Measurements from ENCODE around the gene PDE8A.

PDE8A gene

DNA sequence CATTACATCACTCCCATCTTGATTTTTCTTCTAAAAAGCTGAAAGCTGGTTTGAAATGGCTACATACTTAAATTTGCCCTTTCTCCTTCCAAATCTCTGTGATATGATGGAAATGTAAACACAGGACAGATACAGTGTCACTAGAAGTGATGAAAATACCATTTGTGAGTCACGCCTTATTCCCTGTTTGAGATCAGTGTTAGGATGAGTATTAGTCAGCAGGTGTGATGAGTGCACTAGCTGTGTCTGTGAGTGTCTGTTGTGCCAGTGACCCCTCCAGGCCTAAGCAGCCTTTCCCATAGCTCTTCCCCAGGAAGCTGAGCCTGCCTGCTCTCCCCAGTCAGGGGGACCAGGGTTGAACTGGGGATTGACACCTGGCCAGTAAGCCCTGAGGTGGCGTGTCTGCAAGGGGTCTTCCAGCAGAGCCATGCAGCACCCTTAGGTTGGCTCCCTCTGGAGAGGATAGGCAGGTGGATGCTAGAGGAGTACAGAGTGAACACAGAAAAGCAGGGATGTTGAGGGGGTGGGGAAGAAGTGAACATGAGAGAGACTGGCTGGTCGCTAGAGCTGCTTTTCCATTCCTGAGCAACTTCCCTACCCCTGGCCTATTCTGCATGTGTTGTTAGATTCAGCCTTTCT lies 92.0 kb downstream of the PDE8A start:
- peak in 1 of 2 donors; percentile 11 for DNase-seq (ENCODE audit: low read depth in 2 of 2)

DNA sequence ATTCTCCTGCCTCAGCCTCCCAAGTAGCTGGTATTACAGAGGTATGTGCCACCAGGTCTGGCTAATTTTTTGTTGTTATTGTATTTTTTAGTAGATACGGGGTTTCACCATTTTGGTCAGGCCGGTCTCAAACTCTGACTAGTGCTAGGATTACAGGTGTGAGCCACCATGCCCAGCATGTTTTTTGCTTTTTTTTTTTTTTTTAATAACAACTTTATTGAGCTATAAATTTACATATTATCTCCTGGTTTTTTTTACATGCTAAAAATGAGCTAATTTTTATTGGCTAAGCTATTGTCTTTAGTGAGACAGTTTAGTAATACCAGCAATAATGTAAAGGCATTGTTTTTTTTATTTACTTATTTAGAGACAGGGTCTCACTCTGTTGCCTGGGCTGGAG lies 105.2 kb downstream of the PDE8A start:
- DNase-seq (ENCODE audit: low read depth in 2 of 2): no peak

DNA sequence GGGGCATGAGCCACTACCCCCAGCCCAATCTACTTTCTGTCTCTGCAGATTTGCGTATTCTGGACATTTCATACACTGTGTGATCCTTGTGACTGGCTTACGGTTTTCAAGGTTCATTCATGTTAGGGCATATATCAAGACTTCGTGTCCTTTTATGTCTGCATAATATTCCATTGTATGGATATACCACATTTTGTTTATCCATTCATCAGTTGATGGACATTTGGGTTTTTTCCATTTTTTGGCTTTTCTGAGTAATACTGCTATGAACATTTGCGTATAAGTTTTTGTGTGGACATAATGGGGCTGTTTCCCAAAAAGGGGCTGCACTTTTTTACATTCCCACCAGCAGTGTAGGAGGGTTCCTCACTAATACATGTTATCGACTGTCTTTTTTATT lies 106.6 kb downstream of the PDE8A start:
- no peak for DNase-seq (ENCODE audit: low read depth in 2 of 2)

DNA sequence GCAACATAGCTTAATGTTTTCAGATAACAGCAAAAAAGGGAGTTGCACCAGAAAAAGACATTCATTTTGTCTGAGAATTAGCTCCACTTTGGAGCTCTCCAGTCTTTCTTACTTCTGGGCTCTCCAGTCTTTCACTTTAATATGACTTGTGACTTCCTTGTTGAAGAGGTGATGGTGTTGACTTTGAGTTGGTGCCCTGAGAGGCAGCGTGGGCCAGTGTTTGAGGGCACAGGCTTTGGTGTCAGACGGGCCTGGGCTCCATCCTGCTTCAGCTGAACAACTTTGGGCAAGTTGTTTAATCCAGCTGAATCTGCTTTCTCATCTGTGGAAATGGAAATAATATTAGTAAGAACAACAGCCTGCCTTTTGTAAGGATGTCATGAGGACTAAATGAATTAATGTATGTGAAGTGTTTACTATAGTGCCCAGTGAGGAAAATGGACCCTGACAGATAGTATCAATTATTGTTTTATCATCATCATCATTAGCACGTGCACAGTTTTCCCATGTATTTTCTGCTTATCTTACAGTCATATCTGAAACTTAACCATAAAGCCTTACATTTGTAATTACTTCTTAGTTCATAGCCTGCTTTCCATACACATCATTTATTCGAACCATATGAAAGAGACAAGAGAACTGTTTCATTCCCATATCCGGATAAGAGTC lies 108.4 kb downstream of the PDE8A start:
- no peak for DNase-seq (ENCODE audit: low read depth in 2 of 2)

DNA sequence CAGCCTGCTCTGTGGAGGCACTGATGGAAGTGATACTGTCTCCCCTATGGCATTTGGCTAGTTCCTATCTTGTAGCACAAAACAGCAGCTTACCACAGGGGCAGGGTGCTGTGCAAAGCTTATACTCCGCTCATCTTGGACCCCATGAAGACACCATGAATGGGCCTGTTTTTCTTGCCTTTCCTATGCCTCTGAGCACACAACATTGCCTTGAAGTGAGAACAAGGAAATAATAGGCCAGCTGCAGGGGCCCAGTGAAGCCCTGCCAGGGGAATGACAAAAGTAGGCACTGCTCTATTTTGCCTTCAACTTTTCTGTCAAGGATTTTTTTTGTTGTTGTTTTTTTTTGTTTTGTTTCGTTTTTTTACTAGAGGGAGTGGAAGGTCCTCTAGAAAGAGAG lies 110.3 kb downstream of the PDE8A start:
- DNase-seq (ENCODE audit: low read depth in 2 of 2): no peak

DNA sequence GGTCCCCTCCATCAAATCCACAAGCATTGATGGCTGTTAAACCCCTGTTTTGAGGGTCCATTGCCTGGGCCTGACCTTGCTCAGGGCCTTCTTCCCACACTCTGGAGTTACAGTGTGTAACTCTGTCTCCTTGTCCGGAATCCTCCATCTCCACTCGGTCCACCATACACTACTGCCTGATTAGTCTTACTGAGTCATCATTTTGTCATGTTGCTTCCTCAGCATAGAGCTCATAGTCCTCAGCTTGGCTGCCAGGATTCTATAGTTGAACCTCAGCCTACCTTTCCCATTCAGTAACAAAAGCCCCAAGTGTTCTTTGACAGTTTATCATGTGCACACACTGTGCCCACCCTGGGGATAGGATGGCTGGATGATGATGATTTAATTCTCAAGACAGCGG lies 113.0 kb downstream of the PDE8A start:
- DNase-seq (ENCODE audit: low read depth in 2 of 2): no peak

DNA sequence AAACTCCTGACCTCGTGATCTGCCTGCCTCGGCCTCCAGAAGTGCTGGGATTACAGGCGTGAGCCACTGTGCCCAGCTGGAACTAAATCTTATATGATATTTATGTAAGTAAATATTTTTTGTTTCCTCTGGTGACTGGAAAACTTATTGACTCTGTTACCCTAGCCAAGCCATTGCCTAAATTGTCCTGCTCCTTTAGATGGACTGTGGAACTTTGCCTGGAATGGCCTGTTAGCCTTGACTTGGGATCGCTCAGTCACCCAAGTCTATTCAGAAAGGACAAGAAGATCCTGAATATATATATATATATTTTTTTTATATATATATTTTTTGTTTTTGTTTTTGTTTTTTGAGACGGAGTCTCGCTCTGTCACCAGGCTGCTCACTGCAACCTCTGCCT lies 113.9 kb downstream of the PDE8A start:
- no peak for DNase-seq (ENCODE audit: low read depth in 2 of 2)

DNA sequence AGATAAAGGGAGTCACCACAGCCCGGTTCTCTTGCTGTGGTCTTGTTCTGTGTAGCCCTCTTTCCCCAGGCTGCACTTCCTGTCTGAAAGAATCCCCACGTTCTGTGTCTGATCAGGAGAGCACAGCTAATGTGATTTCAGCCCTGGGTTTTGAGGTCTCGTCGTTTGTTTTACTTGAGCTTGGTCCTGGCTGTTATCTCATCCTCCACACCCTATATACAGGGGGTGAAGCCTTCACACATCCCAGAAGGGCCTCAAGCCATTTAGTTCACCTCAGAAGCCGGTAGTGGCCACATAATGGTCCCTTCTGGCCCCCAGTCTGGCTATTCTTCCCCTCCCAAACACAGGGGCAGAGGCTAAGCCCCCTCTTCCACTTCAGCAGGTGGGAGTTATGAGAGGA lies 115.6 kb downstream of the PDE8A start:
- DNase-seq (ENCODE audit: low read depth in 2 of 2): no peak

DNA sequence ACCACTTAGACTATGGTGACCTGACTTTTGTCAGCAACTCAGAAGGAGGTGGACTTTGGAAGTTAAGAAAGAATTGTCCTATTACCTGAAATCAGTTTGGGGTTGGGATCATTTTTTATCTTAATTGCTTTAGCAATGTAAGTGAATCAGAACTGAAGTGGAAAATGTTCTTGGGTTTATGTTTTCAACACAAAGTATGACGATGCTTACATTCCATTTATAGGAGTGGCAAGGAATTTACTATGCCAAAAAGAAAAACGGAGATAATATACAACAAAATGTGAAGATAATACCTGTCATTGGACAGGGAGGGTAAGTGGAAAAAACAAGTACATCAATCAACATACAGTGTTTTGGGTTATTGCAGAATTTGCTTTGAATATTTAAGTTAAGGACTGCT lies 116.1 kb downstream of the PDE8A start:
- no peak for DNase-seq (ENCODE audit: low read depth in 2 of 2)

DNA sequence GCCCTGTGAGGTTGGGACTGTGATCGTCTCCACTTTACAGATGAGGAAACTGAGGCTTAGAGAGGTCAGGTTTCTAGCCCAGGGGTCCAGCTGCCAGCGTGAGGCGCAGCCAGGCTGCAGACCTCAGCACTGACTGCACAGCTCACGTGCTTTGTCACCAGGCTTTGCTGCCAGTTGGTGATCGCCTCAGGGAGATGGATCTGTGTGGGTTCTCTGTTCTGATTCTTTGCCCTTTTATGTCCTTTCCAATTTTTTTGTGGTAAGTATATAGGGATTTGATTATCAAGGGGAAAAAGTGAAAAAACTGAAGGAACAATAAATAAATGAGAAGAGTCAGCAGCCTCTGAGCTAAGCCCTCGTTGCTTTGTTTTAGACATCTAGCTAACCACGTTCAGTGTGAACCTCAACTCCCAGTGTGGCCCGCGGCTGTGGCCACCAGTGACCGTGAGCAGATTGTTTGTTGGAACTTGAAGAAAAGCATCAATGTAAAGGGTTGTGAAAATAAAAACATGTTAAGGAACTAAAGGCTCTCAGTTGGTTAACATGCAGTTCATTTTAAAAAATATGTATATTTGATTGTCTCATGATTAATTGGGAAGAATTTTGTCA lies 117.6 kb downstream of the PDE8A start:
- DNase-seq (ENCODE audit: low read depth in 2 of 2): no peak

DNA sequence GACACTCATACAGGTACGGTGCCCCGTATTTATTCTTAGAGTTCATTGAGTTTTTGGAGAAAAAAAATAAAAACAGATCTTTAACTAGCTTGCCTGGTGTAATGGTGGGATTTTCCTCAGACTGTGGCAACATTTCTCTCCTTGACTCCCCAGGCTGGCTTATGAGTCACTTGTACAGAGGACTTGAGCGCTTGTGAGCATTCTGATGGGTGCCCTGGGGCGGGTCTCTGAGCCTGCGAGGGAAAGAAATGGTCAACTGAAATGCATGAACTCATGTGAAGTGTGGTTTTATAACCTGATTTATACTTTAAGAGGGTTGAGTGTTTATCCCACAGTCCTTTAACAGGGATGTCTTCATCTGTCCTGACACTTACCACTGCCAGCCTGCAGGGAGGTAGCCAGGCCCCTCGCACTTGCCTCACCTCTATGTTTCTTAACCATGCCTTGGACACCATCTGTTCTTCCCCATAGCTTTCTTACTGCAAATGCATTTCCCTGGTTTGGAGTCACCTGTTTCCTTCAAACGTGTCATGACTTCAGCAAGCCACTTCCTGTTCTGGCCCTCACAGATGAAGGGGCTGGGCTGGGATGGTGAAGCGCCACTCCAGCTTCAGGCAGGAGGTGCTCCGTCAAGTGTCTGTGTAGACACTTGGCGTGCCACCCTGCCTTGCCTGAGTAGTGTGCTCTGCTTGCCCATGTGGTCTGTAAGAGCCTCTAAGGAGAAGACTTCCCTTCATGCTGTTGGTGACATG lies 118.7 kb downstream of the PDE8A start:
- DNase-seq (ENCODE audit: low read depth in 2 of 2): no peak

DNA sequence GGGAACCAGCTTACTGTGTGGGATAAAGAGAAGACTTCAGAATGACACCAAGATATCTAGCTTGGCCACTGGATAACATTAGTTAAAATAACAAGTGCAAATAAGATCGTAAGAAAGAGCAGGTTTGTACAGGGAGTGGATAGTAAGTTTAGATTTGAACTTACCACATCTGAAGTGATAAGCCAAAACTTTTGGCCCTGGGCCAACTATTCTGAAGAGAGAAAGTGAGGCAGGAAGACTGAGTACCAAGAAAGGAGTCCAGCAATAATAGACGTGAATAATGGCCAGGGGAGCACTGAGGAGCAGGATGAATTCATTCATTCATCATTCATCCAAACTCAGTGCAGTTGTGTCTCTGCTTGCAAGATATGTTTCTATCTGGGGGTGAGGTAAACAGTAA lies 122.9 kb downstream of the PDE8A start:
- no peak for DNase-seq (ENCODE audit: low read depth in 2 of 2)

DNA sequence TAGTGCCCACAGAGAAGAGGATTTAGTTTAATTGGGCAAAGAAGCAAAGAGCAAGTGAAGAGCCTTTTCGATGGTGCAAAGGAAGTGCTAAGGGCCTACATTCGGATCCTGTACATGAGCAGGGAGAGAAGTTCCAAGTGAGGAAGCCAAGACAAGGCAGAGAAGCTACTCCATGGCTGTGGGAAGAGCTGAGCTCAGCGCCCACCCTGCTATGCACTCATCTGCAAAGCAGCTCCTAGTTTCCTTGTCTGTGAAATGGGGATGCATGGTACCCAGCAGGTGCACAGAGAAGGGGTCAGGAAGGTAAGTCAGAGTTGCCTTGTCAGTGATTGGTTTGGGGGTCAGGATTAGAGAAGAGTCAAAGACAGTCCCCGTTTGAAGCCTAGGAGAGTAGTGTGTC lies 126.5 kb downstream of the PDE8A start:
- no peak for DNase-seq (ENCODE audit: low read depth in 2 of 2)

DNA sequence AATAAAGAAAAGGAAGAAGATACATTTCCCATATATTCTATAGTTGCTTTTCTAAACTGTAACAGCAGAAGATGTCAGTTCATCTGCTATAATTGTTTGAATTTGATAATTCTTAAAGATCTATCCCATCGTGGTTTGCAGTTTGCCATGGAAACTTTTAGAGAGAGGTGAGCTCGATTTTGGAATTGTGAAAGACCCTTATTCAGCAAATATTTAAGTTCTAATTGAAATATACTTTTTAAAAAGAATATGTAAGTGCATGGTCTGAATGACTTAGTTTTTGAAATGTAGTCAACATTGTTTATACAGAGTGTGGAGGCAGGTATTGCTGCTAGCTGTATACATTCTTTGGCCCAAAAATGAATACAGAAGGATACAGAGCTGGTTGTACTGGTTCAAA lies 127.7 kb downstream of the PDE8A start:
- no peak for DNase-seq (ENCODE audit: low read depth in 2 of 2)

DNA sequence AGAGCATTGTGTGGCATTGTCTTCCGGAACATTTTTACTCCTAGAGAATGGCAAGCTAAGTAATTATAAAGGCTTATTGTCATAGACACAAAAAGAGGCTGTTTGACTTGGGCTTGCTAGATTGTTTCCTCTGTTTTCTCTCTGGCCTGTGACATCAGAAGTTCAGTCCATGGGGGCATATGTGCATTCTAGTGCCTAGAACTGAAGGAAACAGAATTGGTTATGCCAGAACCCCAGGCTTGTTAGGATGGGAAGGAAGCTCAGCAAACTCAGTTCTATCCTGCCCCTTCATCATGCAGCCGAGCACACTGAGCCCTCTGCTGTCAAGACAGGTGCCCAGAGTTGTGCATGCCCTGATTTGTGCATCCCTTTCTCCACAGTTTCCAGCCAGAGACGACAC lies 131.3 kb downstream of the PDE8A start:
- no peak for DNase-seq (ENCODE audit: low read depth in 2 of 2)

DNA sequence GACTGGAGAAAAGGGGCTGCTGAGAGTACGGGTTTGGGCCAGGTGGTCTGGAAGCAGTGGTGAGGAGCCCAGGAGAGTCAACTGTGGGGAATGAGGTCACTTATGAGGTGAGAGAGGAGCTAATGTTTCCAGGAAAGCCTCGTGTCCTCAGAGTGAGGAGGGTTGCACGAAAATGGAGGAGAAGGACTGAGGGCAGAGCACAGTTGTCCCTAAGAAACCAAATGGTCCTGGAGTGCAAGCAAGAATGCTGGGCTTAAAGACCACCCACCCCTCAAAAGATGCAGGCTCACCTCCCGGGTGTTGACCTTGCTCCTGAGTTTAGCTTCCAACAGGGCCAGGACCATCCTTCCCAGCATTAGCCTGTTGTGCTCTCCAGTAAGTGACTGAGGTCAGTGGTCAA lies 133.2 kb downstream of the PDE8A start:
- no peak for DNase-seq (ENCODE audit: low read depth in 2 of 2)

DNA sequence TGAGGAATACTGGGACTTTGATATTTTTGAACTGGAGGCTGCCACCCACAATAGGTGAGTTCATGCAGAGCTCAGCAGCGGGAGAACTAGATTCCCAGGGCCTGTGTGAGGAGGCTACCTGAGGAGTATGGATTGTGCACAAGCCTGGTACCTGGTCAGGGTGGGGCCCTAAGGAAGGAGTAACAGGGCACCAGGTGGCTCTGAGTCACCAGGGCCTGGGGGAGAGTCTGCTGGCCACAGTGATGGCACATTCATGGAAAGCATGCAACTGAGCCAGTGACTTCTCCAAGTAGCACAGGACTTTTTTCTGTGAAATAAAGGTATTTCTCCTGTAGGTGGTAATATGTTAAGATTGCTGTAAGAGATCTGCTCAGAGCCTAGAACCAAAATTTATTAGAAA lies 134.4 kb downstream of the PDE8A start:
- DNase-seq (ENCODE audit: low read depth in 2 of 2): no peak

DNA sequence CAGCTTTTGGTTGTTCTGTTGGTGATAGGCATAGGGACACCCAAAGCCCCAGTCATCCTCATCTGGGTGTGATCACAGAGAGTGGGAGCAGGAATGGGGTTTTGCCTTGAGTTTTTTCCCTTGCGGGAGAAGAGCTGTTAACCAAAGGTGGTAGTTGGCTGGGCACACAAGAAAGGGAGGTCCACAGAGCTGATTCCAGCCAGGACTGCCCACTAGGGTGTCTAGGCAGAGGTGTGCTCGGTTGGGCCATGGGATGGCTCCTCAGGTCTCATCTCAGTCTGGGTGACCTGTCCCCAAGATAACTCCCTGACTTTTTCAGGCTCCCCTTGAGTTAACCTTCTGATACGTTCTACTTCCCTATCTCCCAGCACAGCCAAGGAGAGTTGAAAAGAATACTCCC lies 134.8 kb downstream of the PDE8A start:
- DNase-seq (ENCODE audit: low read depth in 2 of 2): no peak

DNA sequence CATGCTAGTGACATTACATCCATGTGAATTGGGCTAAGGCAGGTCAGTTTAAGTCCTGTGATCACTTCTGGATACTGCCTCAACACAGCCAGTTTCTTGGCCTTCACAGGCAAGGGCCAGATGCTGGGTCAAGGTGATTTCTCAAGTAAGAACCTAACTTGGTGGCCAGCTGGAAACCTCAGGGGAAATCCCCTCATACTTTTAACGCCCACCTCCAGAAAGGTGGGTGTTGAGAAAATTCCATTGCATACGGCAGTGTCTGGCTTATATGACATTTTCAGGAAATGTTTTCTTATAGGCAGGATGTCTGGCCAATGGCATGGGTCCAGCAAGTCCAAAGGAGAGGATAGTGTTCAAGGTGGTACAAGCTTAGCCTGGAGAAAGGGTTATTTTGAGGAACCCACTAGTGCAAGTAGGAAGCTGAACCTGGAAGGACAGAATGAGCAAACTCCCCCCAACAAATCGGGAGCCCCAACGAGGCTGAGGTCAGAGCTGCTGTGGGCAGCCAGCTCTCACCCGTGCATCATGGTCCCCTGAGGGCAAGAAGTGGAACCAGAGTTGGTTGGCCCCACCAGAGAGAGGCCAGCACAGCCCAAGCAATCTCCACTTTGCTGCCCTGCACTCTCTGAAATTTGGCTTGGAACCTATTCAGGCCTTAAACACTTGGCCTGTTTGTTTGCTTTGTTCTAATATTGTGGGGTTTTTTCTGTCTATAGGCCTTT lies 135.4 kb downstream of the PDE8A start:
- DNase-seq (ENCODE audit: low read depth in 2 of 2): peak in 1 of 2 donors; percentile 5

DNA sequence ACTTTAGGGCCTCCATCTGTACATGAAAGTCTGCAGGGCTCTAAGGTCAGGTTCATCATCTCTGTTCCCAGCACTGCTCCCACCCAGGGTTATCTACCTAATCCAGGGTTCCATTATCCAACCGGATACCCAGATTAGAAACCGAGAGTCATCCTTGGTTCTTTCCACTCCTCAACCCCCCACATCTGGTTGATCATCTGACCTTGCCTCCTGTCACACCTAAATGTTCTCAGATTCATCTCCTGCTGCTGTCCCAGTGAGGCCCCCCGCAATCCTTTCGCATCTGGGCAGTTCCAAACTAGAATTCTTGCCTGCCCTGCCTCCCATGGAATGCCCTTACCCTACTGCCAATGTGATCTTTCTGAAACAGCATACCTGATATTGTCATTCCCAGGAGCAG lies 136.5 kb downstream of the PDE8A start:
- no peak for DNase-seq (ENCODE audit: low read depth in 2 of 2)

DNA sequence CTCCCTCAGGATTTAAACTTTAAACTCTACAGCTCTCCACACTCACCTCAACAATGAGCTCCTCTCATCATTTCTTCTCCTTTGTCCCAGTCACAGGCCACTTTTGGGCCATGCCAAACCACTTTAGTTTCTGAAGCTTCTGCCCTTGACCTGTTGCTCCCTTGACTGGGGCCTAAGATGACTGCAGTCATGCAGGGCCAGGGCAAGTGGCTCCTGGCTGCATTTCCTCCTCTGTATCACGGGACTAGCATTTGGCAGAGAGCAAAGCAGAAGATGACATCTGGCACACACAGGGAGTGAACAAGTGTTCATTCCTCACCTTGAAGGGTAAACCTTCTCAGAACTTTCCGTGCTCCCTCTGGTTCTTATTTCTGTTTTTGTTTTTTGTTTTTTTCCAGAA lies 136.9 kb downstream of the PDE8A start:
- no peak for DNase-seq (ENCODE audit: low read depth in 2 of 2)
